IPS DF 4.7 (cell line): Measurements from ENCODE around the gene CCNY.

Experiments
- DNase-seq: peaks from one replicate; pipeline ENCODE4 v3.0.0-alpha.2; 2013; ENCODE audit warnings: low spot score; ENCODE audit errors: extremely low read depth

Gene CCNY

GRCh38 chr10:35451151-35452016, 115.1 kb downstream of the CCNY start:
- no peak for DNase-seq

- DNase-seq = no peak
Observed at GRCh38 chr10:35452171-35452570, 115.9 kb downstream of the CCNY start.

- no peak for DNase-seq
Observed at GRCh38 chr10:35452847-35453246, 116.5 kb downstream of the CCNY start.

GRCh38 chr10:35453855-35454532, 117.7 kb downstream of the CCNY start:
- no peak for DNase-seq

- no peak for DNase-seq
Observed at GRCh38 chr10:35456153-35456720, 119.9 kb downstream of the CCNY start.

GRCh38 chr10:35456784-35457183, 120.5 kb downstream of the CCNY start:
- no peak for DNase-seq

- DNase-seq = no peak
Observed at GRCh38 chr10:35458500-35459448, 122.5 kb downstream of the CCNY start.

GRCh38 chr10:35459449-35459847, 123.1 kb downstream of the CCNY start:
- no peak for DNase-seq

GRCh38 chr10:35460852-35461460, 124.6 kb downstream of the CCNY start:
- DNase-seq = no peak

GRCh38 chr10:35462491-35462934, 126.2 kb downstream of the CCNY start:
- DNase-seq = no peak

- DNase-seq = no peak
Observed at GRCh38 chr10:35463105-35463867, 127.0 kb downstream of the CCNY start.

GRCh38 chr10:35463878-35464277, 127.6 kb downstream of the CCNY start:
- DNase-seq = no peak

- no peak for DNase-seq
Observed at GRCh38 chr10:35464825-35465456, 128.6 kb downstream of the CCNY start.

- DNase-seq = no peak
Observed at GRCh38 chr10:35465673-35466072, 129.4 kb downstream of the CCNY start.

- DNase-seq = no peak
Observed at GRCh38 chr10:35466170-35466569, 129.9 kb downstream of the CCNY start.

- no peak for DNase-seq
Observed at GRCh38 chr10:35466661-35467060, 130.4 kb downstream of the CCNY start.

GRCh38 chr10:35467186-35467585, 130.9 kb downstream of the CCNY start:
- DNase-seq = no peak

GRCh38 chr10:35470248-35470924, 134.1 kb downstream of the CCNY start:
- DNase-seq = no peak

GRCh38 chr10:35470925-35471315, 134.6 kb downstream of the CCNY start:
- no peak for DNase-seq
